Measurements from ENCODE around the gene PLXNA4.

- TF ChIP-seq CTCF (IDR thresholded peaks at IDR 0.05; ENCODE audit: insufficient read depth, low read depth, low read length) (no peak), EZH2 (IDR thresholded peaks at IDR 0.05; ENCODE audit: insufficient read depth, low read length) (no peak)
Measured at GRCh38 chr7:132613737-132614136, 37.5 kb upstream of the PLXNA4 start.

Data from astrocyte (in vitro differentiated cells and primary cell).